HG02840 (cell line): ENCODE data around the gene ASCL2.

Experiments used
- ATAC-seq: cut with Tn5 transposase; IDR thresholded peaks from one replicate; pipeline ENCODE4 v1.9.1; 2021; ENCODE audit warnings: mild to moderate bottlenecking, moderate library complexity, moderate number of reproducible peaks; ENCODE audit not compliant: unreplicated experiment, low FRiP score

Gene ASCL2

GRCh38 chr11:2275334-2276279 is 5.2 kb upstream of the ASCL2 start:
- ATAC-seq = no peak

GRCh38 chr11:2273771-2274170 is 3.4 kb upstream of the ASCL2 start:
- ATAC-seq = no peak

GRCh38 chr11:2273311-2273710 is 2.9 kb upstream of the ASCL2 start:
- no peak for ATAC-seq

DNA sequence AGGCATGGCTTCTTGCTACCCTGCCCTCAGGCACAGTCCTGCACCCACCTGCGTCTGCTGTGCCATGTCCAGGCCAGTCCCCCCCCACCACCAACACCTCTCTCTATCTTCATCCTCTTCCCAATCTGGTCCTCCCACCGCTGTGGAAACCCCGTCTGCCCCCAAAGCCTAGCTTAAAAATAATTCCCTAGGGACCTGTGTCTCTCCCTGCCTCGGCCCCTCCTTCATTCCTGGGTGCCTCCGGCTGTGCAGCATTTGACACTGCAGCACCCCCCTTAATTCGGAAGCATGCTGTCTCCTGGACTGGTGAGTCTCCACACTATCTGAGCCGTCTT is 2.5 kb upstream of the ASCL2 start:
- no peak for ATAC-seq

GRCh38 chr11:2272228-2272945 is 2.0 kb upstream of the ASCL2 start:
- ATAC-seq = no peak

GRCh38 chr11:2271327-2272227 is 1.2 kb upstream of the ASCL2 start:
- ATAC-seq = no peak

DNA sequence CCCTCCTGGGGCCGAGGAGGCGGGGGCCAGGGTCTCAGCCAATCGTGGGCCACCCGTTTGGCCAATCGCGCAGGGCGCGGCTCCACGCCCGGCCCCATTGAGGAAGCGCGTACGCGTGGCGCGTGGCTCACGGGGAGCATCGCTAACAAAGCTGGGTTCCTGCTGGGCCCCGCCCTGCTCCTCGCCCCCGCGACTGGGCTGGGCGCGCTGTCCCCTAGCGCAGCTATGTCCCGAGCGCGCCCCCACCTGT is 614 bp upstream of the ASCL2 start:
- no peak for ATAC-seq

DNA sequence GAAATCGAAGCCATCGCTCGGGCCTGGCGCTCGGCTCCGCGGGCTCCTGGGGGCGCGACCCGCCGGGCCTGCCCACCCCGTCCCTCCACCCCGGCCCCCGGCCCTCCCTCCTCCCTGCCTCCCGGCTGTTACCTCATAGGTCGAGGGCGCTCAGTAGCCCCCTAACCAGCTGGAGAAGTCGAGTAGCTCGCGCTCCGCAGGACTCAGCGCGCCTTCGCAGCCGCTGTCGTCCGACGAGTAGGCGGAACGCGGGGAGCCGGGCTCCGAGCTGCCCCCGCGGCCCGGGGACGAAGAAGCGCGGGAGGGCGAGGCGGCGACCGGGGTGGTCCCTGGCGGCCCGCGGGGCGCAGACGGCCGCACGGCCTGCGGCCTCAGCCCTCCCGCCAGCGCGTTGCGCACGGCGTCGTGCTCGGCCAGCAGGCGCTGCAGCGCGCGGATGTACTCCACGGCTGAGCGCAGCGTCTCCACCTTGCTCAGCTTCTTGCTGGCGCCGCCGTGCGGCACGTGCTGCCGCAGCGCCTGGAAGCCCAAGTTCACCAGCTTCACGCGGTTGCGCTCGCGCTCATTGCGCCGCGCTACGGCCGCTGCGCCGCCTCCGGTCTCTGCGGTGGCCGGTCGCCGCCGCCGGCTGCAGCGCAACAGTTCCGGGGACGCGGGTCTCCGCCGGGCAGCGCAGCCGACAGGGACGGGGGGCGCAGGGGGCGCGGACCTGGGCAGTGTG is 627 bp downstream of the ASCL2 start:
- no peak for ATAC-seq

- ATAC-seq = no peak
Measured at GRCh38 chr11:2268729-2269600, 1.4 kb downstream of the ASCL2 start.

GRCh38 chr11:2267851-2268728 is 2.3 kb downstream of the ASCL2 start:
- ATAC-seq = no peak

DNA sequence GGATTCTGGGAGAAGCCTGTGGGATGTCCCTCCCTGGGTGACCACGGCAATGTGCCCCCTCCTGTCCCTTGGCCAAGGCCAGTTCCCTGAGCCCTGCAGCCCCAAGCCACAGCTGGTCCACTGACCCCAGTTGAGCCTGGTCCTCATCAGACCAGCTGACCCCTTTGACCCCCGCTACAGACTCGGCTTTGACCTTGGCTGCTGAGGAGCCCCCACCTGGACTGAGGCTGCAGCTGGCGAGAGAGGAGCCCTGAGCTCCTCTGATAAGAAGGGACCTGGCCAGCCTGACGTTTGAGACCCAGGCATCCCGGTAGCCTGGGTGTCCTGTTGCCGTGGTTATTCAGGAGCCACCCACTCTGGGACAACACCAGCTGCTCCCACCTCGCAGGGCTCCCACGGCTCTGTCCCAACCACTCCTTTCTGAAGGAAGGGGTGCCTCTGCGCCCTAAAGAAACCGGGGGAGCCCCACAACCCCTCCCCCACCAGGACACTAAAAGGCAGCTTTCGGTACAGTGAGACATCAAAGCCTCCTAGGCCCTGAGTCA is 3.0 kb downstream of the ASCL2 start:
- no peak for ATAC-seq

DNA sequence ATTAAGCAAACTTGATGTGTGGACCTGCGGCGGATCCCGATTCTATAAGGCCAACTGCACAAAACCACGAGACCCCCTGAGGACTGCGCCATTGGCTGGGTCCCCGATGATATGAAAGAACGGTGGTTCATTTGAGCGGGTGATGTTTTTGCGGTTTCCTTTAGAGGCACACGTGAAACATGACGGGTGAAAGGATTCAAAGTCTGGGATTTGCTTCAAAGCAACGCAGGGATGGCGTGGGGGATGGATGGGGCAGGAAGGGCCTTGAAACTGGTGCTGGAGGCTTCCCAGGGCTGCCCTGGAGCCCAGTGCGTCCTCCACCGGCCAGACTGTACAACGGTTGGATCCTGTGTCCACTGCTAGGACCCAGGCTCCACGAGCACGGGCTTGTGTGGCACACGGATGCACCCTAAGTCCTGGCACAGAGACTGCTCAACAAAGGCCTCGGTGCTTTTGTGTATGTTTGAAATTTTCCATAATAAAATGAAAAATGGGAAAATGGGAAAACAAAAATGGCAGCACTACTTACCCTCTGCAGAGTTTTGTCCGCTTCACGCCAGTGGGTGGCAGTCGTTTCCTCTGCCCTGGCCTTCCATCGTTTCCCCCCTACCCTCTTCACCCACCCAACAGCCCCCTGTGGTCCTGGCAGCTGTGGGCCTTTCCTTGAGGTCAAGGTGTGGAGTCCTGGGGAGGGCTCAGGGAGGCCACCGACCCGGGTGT is 3.6 kb downstream of the ASCL2 start:
- ATAC-seq = no peak

DNA sequence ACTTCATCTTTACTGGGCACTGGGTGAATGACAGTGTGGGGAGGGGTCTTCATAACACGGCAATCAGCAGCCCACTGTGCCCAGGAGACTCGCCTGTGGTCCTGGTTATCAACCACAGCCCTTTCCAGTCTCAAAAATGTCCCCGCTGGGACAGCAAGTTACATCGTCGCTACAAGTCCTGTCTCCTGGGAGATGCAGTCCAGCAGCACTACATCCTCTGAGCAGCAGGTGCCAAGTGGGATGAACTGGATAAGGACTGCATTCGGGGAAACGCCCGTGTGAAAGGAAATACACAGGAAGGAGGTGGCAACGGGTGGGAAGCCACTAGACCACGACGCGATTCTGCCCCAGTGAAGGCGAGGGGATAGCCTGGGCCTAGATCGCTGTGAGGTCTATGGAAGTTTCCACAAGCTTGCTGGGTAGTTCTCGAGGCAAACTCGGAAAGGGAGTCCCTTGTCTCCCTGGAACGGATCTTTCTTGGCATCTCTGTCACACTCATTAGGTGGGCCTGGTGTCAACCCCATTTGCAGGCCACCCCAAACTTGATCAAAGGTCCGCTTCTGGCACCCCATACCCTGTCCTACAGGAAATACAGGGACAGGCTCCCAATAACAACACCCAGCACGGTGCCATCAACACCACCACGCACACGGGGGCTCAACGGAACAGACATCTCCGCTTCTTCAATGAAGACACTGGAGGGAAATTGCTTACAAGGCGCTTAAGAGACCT is 4.4 kb downstream of the ASCL2 start:
- ATAC-seq = no peak

DNA sequence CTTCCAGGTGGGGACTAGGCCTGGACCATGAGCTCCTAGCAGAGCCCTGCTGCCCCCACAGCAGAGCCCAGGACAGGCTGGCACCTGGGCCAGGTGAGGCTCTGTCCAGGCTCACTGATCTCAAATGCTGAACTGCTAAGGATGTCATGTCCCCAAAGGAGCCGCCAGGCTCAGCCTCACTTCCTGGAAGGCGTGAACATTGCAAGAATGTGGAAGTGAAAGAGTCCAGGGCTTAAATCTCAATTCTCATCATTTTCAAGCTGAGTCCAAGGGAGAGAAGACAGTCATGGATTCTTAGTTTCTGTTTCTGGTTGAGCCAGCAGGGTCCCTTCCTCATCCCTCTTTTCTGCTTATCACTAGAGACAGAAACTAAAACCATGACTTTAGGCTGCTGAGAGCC is 5.0 kb downstream of the ASCL2 start:
- no peak for ATAC-seq

GRCh38 chr11:2264366-2265053 is 5.9 kb downstream of the ASCL2 start:
- ATAC-seq = no peak

DNA sequence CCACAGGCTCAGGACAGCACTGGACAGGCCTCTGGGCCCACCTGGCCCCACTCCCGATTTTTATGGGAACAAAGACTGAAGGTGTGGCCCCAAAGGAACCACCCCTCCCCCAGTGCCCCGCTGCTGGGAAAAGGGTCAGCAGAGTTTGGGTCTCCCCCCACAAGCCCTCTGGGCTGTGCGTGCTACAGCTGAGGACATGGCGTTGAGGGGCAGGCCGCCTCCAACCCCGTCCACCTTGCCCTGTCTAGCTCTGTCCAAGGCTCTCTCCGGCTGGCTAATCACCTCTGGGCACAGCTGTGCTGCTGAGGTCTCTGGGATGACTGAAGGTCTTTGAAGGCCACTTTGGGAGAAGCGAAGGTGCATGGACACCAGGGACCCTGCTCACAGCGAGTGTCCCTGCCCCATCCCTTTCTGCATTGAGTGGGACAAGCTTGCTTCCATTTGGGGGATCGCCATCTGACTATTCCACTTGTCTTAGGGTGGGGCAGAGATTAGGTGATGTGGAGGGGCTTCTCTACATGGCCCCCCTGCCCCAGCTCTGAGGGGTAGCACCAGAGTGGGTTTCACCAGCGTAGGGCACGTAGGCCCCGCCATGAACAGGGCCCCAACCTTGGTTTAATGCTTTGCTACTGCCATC is 6.5 kb downstream of the ASCL2 start:
- no peak for ATAC-seq
